Activated T-cell treated with anti-CD3 and anti-CD28 coated beads, Interleukin-2, amount 50 U/mL, for 4 hours (primary cell): Measurements from ENCODE around the gene CIDEA. TPM values are rescaled to one million over a fixed set of nuclear protein-coding genes. Genes with fewer than 3 reads are reported as not detected.

Experiments
- ATAC-seq, 2 donors: fragments of 200-7000 bp; cut with Tn5 transposase; one replicate each; pipeline ENCODE4 v1.10.0; 2021
- DNase-seq: peaks from one replicate; pipeline ENCODE4 v3.0.0-alpha.2; 2020
- H3K27me3 Mint-ChIP-seq: one replicate; pipeline ENCODE4 v1.8.0; 2021; ENCODE audit warnings: low read depth, mixed read lengths
- H3K36me3 Mint-ChIP-seq: one replicate; pipeline ENCODE4 v1.8.0; 2022; ENCODE audit warnings: mixed read lengths; ENCODE audit not compliant: insufficient read depth
- H3K4me1 Mint-ChIP-seq: one replicate; pipeline ENCODE4 v1.8.0; 2021; ENCODE audit warnings: low read depth, mixed read lengths
- H3K4me3 Mint-ChIP-seq: one replicate; pipeline ENCODE4 v1.8.0; 2021; ENCODE audit warnings: mild to moderate bottlenecking, moderate library complexity, mixed read lengths
- H3K9me3 Mint-ChIP-seq: one replicate; pipeline ENCODE4 v1.8.0; 2021; ENCODE audit warnings: mixed read lengths
- total RNA-seq, 3 donors: library from RNA; stranded (reverse); gene quantifications; one replicate each; pipeline ENCODE4 v1.2.1, GENCODE V29; 2021

The CIDEA gene
- total RNA-seq, 3 donors from 2014 or later = not detected

DNA sequence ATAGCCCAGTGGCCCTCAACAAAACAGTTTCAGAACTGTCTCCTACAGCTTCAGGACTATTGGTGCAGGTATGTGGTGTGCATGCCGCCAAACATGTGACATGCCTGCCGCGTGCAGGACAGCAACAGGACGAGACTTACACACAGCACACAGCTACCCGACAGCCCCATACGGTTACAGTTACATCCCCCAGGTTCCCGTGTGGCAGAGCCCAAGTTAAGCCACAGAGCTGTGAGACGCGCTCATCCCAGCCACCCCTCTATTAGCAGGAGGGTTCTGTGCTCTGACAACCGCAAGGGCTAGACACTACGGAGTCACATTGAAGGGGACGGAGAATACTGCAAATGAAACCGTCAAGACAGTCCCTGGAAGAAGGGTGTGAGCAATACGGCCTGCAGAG is 37.5 kb downstream of the CIDEA start:
- ATAC-seq (no peak), DNase-seq (no peak)
- Mint-ChIP-seq H3K9me3 (no peaks in the 10 kb centered on the region), H3K36me3 (no peaks in the 10 kb centered on the region), H3K4me1 (peaks cover 2% of the 10 kb centered on the region), H3K4me3 (no peak overlapping the region), H3K27me3 (peaks cover 45% of the 10 kb centered on the region)

DNA sequence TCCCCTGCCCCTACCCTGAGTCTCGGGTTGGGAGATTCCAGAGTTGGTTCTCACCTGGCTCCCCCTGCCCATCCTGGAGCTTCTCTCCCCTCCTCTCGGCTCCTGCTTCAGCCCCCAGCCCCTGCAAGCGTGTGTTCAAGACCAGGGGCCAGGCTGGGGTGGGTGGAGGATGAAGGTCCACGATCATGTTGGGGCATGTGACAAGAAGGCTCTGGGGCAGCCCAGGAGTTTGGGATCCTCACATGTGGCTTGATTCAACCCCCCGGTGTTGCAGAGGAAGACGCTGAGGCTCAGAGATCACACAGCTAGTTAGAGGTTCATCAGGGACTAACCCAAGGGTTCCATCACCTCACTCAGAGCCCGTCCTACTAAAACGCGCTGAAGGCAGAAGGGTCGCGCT is 39.7 kb downstream of the CIDEA start:
- H3K4me1 Mint-ChIP-seq = no peaks in the 10 kb centered on the region
- no peaks in the 10 kb centered on the region for H3K36me3 Mint-ChIP-seq
- peaks cover 30% of the 10 kb centered on the region for H3K27me3 Mint-ChIP-seq
- no peak for DNase-seq
- no peak overlapping the region for H3K4me3 Mint-ChIP-seq
- H3K9me3 Mint-ChIP-seq = no peaks in the 10 kb centered on the region
- ATAC-seq = no peak

DNA sequence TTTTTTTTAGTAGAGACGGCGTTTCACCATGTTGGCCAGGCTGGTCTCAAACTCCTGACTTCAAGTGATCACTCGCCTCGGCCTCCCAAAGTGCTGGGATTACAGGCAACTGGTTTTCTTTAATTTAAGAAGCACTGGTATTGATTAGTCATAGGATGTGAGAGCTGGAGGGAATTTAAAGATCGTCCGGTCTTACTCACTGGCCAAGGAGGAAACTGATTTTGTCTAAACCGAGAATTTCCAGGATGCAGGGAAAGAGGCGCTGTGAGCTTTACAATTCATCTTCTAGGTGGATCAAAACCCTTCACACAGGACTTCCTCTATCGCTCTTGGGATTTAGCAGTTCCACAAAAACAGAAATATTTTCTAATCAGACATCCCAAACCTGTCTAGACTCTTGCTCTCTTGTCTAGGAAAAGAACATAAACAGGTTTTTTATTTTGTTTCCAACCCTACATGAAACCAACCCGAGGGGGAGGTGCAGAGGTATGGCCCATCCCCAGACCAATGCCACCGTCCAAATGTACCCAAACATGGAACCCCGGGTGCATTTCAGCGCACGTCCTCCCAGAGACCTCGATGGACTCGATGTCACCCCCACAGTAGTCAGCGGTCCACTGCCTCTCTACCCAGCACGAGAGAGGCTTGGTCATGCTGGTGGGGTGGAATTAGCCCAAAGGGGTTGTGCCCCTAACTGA is 41.4 kb downstream of the CIDEA start:
- H3K4me3 Mint-ChIP-seq = no peak overlapping the region
- DNase-seq = no peak
- no peaks in the 10 kb centered on the region for H3K9me3 Mint-ChIP-seq
- H3K27me3 Mint-ChIP-seq = peaks cover 17% of the 10 kb centered on the region
- no peaks in the 10 kb centered on the region for H3K36me3 Mint-ChIP-seq
- no peaks in the 10 kb centered on the region for H3K4me1 Mint-ChIP-seq
- ATAC-seq = no peak

DNA sequence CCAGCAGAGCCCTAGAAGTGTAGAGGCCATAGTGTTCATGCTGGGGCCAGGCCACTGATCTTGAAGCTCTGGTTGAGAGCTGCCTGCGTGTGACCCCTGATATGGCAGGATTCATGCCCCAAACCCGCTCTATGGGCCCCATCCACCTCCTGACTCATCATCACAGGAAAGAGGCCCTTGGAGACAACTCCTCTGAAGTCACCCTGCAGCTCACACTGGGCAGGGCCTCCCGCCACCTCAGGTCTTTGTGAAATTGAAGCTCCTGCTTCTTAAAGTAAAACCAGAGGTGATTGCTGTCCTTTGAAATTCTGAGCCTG is 41.9 kb downstream of the CIDEA start:
- H3K36me3 Mint-ChIP-seq = no peaks in the 10 kb centered on the region
- H3K4me3 Mint-ChIP-seq = no peak overlapping the region
- ATAC-seq = no peak
- H3K27me3 Mint-ChIP-seq = peaks cover 17% of the 10 kb centered on the region
- no peaks in the 10 kb centered on the region for H3K9me3 Mint-ChIP-seq
- H3K4me1 Mint-ChIP-seq = no peaks in the 10 kb centered on the region
- DNase-seq = no peak

DNA sequence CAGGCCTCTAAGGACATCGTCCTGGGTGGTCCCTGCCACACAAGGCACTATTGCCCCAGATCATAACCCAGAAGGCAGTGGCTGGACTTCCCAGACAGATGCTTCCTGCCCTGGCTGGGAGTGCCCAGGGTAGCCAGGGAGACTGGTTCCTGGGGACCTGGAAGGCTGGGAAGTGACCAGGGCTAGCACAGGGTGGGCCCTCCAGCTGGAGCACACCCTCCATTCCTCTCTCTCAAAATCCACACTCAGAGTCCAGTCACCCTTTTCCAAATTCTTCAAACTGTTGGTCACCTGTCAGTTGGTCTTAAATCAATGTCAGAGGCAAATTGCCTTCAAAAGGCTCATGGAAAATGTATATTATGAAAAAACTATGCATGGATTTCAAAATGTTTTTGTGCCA is 42.3 kb downstream of the CIDEA start:
- H3K4me1 Mint-ChIP-seq = no peaks in the 10 kb centered on the region
- H3K36me3 Mint-ChIP-seq = no peaks in the 10 kb centered on the region
- H3K9me3 Mint-ChIP-seq = no peaks in the 10 kb centered on the region
- H3K4me3 Mint-ChIP-seq = no peak overlapping the region
- H3K27me3 Mint-ChIP-seq = peaks cover 15% of the 10 kb centered on the region
- ATAC-seq (no peak), DNase-seq (no peak)

DNA sequence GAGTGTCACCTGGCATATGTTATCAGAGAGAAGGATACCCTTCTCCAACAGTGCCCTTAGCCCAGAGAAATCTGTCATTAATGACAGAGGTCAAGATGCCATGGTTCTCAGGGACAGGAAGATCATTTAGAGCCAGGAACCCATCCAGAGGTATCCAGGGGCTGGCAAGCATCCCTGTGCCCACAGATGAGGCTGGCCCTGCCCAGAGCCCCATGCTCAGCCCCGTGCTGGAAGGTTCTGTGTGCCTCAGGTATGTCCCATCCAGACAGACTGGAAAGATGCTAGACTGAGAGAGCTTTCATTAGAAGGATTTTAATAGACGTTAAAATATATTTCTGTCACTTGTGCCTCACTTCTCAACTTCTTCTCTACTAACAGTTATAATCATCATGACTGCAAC is 45.7 kb downstream of the CIDEA start:
- H3K4me3 Mint-ChIP-seq = no peak overlapping the region
- no peaks in the 10 kb centered on the region for H3K36me3 Mint-ChIP-seq
- ATAC-seq (no peak), DNase-seq (no peak)
- H3K4me1 Mint-ChIP-seq = no peaks in the 10 kb centered on the region
- H3K27me3 Mint-ChIP-seq = peaks cover 11% of the 10 kb centered on the region
- H3K9me3 Mint-ChIP-seq = no peaks in the 10 kb centered on the region

DNA sequence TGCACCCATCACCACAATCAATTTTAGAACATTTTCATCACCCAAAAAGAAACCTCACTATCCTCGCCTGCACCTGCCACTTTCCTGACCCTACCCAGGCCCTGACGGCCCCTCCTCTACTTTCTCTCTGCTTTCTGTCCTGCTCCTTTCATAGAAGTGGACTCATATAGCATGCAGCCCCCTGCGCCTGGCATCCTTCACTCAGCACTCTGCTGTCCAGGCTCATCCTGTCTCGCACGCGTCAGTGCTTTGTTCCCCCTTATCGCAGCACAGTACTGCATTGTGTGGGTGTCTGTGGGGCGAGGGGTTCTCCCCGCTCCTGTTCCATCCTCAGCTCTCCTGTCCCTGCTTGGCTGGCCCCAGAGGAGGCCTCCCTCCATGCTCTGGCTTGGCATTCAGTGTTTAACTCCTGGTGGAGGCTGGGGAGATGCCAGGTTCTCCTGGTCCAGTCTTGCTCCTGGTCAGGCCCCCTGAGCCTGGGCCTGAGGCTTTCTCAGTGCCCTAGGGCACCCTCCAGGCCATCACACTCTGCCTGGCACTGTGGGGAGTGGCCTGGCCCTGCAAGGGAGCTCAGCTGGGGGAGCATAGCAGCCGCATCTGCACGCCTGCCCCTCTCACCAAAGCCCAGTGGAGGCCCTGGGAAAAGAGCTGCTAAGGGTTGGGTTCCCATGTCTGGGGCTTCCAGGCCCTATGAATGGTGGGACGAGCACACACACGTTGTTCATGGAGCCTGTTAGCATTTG is 47.3 kb downstream of the CIDEA start:
- ATAC-seq = no peak
- no peak overlapping the region for H3K4me3 Mint-ChIP-seq

DNA sequence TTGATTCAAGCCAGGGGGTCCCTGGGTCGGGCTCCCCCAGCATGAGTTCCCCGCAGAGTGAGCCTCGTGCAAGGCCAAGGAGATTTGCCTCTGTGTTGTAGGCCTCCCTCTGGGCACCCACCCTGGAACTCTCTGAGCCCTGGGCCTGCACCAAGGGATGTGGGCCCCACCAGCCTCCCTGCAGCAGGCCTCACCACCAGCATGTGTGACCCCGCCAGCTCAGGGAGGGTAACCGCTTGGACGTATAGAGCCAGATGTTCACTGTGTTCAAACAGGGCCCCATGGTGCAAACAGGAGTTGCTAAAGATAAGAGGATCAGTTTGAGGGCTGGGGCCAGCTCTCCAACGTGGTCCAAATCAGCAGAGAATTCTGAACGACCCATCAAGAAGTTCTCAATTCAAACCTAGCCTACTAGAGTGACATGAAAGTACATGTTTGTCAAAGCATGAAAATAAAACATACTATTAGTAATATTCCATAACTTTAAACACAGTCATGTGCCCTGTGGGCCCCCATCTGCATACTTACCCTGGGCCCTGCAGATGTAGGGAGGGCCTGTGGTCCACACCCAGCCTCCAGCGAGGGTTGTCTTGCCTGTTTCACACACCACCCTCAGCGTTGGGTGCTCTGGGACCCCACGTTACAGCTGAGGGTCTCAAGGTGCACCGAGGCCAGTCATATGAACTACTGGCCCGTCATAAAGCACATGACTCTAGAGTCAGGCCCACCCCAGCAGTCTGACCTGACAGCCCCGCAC is 48.4 kb downstream of the CIDEA start:
- no peak overlapping the region for H3K4me3 Mint-ChIP-seq
- ATAC-seq = no peak
- H3K4me1 Mint-ChIP-seq = peaks cover 11% of the 10 kb centered on the region
- DNase-seq = no peak
- no peaks in the 10 kb centered on the region for H3K36me3 Mint-ChIP-seq
- H3K27me3 Mint-ChIP-seq = peaks cover 33% of the 10 kb centered on the region
- H3K9me3 Mint-ChIP-seq = no peaks in the 10 kb centered on the region

More for the DNA sequence above, 47.3 kb downstream of the CIDEA start:
- no peak for DNase-seq
- peaks cover 23% of the 10 kb centered on the region for H3K27me3 Mint-ChIP-seq
- no peaks in the 10 kb centered on the region for H3K4me1 Mint-ChIP-seq
- H3K9me3 Mint-ChIP-seq = no peaks in the 10 kb centered on the region
- no peaks in the 10 kb centered on the region for H3K36me3 Mint-ChIP-seq

DNA sequence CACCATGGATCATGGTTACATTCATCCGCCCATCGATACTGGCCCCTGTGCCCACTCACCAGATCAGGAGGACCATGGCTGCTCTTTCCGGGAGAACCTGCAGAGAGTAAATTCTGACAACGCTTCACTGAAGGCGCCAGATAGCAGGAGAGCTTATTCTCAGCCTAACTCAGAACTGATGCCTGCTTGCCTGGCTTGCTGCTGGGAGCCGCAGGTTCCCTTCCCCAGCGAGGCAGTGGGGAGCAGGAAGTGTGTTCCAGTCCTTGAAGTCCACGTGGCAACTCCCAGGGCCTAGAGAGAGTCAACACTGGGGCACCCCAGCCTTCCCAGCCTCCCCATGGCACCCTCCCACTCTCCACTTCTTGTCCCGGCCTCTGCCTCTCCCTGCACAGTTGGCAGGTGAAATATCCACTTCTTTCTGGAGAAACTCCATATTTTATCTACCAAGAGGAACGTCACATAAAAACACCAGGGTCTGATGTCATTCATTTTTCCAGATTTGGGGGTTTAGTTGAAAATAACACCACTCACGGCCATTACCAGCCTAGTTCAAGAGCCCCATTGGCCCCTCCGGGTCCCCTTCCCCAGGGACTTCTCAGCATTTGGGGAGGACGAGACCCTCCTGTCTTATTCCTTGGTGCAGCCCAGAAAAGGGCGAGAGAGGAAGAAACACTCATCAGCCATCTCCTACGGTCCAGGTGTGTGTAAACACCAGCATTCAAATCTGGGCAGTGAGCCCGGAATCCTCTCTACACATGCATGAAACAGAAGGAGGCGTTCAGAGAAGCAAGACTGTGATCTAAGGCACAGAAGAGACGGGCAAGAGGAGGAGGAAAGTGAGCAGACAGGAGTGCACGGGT is 50.4 kb downstream of the CIDEA start:
- Mint-ChIP-seq H3K27me3 (peaks cover 42% of the 10 kb centered on the region), H3K4me1 (peaks cover 11% of the 10 kb centered on the region)

DNA sequence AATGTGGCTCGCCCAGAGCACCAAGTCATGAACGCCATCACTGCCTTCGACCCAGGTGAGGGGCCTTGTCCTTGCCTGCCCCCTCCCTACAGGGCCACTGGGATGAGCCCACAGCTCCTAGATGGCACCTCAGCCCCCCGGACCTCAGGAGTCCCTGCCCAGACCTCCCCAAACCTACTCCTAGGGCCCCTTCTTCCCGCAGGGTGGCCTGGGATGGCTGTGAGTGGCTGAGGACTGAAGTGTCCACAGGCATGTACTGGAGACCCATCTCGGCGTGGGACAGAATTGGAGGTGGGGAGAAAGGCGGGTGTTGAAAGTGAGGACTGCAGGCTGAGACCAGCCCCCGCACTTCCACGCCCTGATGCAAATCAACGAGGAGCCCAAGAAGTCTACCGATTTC is 51.0 kb downstream of the CIDEA start:
- H3K4me1 Mint-ChIP-seq = peaks cover 12% of the 10 kb centered on the region

More for the DNA sequence above, 50.4 kb downstream of the CIDEA start:
- no peaks in the 10 kb centered on the region for H3K36me3 Mint-ChIP-seq
- no peak for ATAC-seq
- H3K9me3 Mint-ChIP-seq = no peaks in the 10 kb centered on the region
- DNase-seq = no peak
- H3K4me3 Mint-ChIP-seq = no peak overlapping the region

DNA sequence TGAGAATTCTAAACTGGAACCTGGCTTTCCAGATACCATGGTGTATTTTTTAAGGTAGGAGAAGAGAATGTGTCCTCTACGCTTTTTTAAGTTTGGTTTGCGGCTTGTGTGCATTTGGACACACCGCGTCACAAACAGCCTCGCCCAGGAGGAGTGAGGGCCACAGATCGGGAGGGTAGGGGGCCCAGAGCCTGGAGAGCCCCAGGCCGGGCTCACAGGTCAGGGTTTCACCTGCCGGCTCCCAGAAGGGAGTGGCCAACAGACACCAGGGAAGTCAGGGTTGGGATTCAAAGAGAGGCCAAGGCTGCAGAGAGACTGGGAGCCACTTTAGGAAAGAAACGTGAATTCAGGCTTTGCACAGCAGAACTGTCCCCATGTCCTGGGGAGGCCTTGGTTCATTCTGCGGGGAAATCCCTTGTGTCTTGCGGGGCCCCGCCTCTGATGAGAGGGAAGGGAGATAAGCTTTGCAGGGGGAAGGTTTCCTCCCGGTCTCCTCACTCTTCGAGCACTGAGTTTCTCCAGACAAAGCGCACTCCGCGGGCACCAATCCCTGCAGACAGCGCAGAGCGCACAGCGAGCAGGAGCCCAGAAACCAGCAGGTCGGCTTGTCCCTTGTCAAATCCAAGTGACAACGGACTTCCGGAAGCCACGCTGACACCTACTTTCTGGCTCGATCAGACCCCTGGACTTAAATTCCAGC is 51.9 kb downstream of the CIDEA start:
- Mint-ChIP-seq H3K4me3 (peak overlapping the region; percentile 78), H3K9me3 (no peaks in the 10 kb centered on the region), H3K36me3 (no peaks in the 10 kb centered on the region)

More for the DNA sequence above, 51.0 kb downstream of the CIDEA start:
- Mint-ChIP-seq H3K4me3 (no peak overlapping the region), H3K36me3 (no peaks in the 10 kb centered on the region), H3K9me3 (no peaks in the 10 kb centered on the region), H3K27me3 (peaks cover 47% of the 10 kb centered on the region)
- no peak for ATAC-seq
- DNase-seq = no peak

DNA sequence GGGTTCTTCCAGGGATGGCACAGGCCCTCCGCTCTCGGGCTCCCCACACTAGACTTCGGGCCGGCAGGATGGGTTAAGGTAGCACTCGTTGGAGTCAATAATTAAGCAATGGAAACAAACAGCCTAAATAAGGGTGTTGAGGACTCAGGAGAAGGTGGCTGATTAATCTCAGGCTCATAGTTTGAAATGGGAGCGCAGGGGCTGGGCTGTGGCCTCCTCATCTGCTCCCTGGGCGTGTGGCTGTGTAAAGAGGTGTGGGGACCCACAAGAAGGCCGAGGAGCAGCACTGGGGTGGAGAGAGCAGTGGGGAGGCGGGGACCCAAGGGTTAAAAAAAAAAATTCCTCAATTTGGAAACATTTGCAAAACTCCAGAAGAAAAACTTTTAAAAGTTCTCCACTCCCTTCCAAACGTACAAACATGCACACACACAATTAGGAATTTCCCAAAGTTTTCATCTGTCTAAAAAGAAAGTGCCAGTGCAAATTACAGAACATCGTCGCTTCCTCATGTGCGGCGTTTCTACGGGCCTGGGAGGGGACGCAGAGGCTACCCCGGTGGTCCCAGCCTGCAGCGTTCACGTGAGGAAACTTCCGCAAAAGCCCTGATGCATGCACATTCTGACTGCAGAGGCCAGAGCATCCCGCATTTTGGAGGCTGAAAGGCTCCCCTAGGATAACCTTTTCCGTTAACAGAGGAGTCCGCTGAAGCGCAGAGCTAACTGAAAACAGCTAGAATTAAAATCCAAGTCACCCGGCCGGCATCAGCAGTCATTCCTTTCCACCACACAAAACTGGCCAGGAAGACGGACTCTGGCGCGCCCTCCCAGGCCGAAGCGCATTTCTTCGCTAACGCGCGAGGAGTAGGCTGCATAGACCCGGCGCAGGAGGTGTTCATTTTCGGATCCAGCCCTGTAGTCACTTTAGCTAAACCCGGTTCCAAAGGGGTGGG is 52.9 kb downstream of the CIDEA start:
- H3K36me3 Mint-ChIP-seq = no peaks in the 10 kb centered on the region
- H3K27me3 Mint-ChIP-seq = peaks cover 56% of the 10 kb centered on the region
- peaks cover 12% of the 10 kb centered on the region for H3K4me1 Mint-ChIP-seq
- H3K4me3 Mint-ChIP-seq = peak overlapping the region; percentile 78
- H3K9me3 Mint-ChIP-seq = peaks cover 6% of the 10 kb centered on the region
- DNase-seq (no peak), ATAC-seq (peak; percentile 30 to 38)

More for the DNA sequence above, 51.9 kb downstream of the CIDEA start:
- no peak for ATAC-seq
- peaks cover 52% of the 10 kb centered on the region for H3K27me3 Mint-ChIP-seq
- DNase-seq = no peak
- H3K4me1 Mint-ChIP-seq = peaks cover 12% of the 10 kb centered on the region
